GM12878 (cell line): ENCODE data around the gene MRPS25.

ENCODE experiments used
- CEBPB ChIP-seq, 2 experiments: fragments of 150-350 bp in 1 of 2; IDR thresholded peaks; 2 replicates each; pipeline ENCODE4 v1.6.1; 2012 to 2014; ENCODE audit warnings: low read depth in 2 of 2, low read length in 2 of 2, borderline replicate concordance in 1 of 2, inconsistent platforms in 1 of 2
- MTA3 ChIP-seq: IDR thresholded peaks from 2 replicates; pipeline ENCODE4 v1.6.1; 2012; ENCODE audit warnings: low read length, inconsistent platforms, borderline replicate concordance
- POLR2A ChIP-seq: IDR thresholded peaks from 2 replicates; pipeline ENCODE4 v1.6.1; 2011; ENCODE audit warnings: low read depth, mild to moderate bottlenecking, low read length
- RFX5 ChIP-seq: IDR thresholded peaks from 2 replicates; pipeline ENCODE4 v1.6.1; 2011; ENCODE audit warnings: low read depth, low read length, improper control_type of control experiment
- TF ChIP-seq, protein P1 (sequence below): IDR thresholded peaks from 2 replicates; pipeline ENCODE4 v1.6.1; 2011; ENCODE audit warnings: low read depth, low read length, improper control_type of control experiment, borderline replicate concordance

GRCh38 chr3:15102836-15103235 is 37.7 kb upstream of the MRPS25 start:
- no peak for TF ChIP-seq POLR2A
- TF ChIP-seq MTA3: no peak
- TF ChIP-seq, protein P1, sequence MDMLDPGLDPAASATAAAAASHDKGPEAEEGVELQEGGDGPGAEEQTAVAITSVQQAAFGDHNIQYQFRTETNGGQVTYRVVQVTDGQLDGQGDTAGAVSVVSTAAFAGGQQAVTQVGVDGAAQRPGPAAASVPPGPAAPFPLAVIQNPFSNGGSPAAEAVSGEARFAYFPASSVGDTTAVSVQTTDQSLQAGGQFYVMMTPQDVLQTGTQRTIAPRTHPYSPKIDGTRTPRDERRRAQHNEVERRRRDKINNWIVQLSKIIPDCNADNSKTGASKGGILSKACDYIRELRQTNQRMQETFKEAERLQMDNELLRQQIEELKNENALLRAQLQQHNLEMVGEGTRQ: no peak
- TF ChIP-seq CEBPB (IDR thresholded peaks at IDR 0.05; ENCODE audit: borderline replicate concordance in 1 of 2, low read depth in 2 of 2, low read length in 2 of 2): no peak
- no peak for TF ChIP-seq RFX5
